H9 (cell line): ENCODE measurements around the gene TMEM163. TPM values are rescaled to one million over a fixed set of nuclear protein-coding genes. Genes with fewer than 3 reads are reported as not detected.

Experiments
- DNase-seq: peaks from one replicate; pipeline ENCODE4 v3.0.0-alpha.2; 2017
- H2AFZ ChIP-seq: one replicate; pipeline ENCODE4 v1.6.1; 2013; ENCODE audit warnings: mild to moderate bottlenecking, low read length, control low read depth, moderate library complexity
- H2AK5ac ChIP-seq: 2 replicates; pipeline ENCODE4 v1.6.1; 2013; ENCODE audit warnings: low read length, control low read depth, mixed read lengths; ENCODE audit not compliant: insufficient read length
- H2BK120ac ChIP-seq: one replicate; pipeline ENCODE4 v1.6.1; 2013; ENCODE audit warnings: low read depth, mild to moderate bottlenecking, low read length, control low read depth, inconsistent platforms; ENCODE audit not compliant: poor library complexity, severe bottlenecking
- H2BK12ac ChIP-seq: 2 replicates; pipeline ENCODE4 v1.6.1; 2013; ENCODE audit warnings: low read length, control low read depth, mixed read lengths, low read depth; ENCODE audit not compliant: insufficient read length
- H2BK15ac ChIP-seq: 2 replicates; pipeline ENCODE4 v1.6.1; 2013; ENCODE audit warnings: low read depth, low read length, control low read depth
- H2BK20ac ChIP-seq: one replicate; pipeline ENCODE4 v1.6.1; 2013; ENCODE audit warnings: low read depth, mild to moderate bottlenecking, low read length, control low read depth, inconsistent platforms; ENCODE audit not compliant: poor library complexity, severe bottlenecking
- H2BK5ac ChIP-seq: 2 replicates; pipeline ENCODE4 v1.6.1; 2013; ENCODE audit warnings: low read length, control low read depth, mixed read lengths; ENCODE audit not compliant: insufficient read length
- H3K14ac ChIP-seq: 2 replicates; pipeline ENCODE4 v1.6.1; 2013; ENCODE audit warnings: low read length, control low read depth; ENCODE audit not compliant: insufficient read depth
- H3K18ac ChIP-seq: 2 replicates; pipeline ENCODE4 v1.6.1; 2013; ENCODE audit warnings: low read depth, mild to moderate bottlenecking, mixed read lengths, low read length, control low read depth; ENCODE audit not compliant: insufficient read length
- H3K23ac ChIP-seq: 2 replicates; pipeline ENCODE4 v1.6.1; 2013; ENCODE audit warnings: low read length, control low read depth, mixed read lengths, low read depth; ENCODE audit not compliant: insufficient read length
- H3K23me2 ChIP-seq: 2 replicates; pipeline ENCODE4 v1.6.1; 2013; ENCODE audit warnings: low read depth, mild to moderate bottlenecking, mixed read lengths, low read length, control low read depth; ENCODE audit not compliant: insufficient read length, poor library complexity, severe bottlenecking
- H3K27ac ChIP-seq: 2 replicates; pipeline ENCODE4 v1.5.1; 2013; ENCODE audit warnings: low read length, control low read depth, mixed read lengths, low read depth; ENCODE audit not compliant: insufficient read length
- H3K27me3 ChIP-seq: 2 replicates; pipeline ENCODE4 v1.6.1; 2013; ENCODE audit warnings: low read length, control low read depth, inconsistent platforms; ENCODE audit not compliant: insufficient read depth
- H3K4ac ChIP-seq: 2 replicates; pipeline ENCODE4 v1.6.1; 2013; ENCODE audit warnings: low read depth, mild to moderate bottlenecking, control low read depth, inconsistent platforms, low read length, moderate library complexity
- H3K4me1 ChIP-seq: 2 replicates; pipeline ENCODE4 v1.6.1; 2013; ENCODE audit warnings: low read length, control low read depth, inconsistent platforms; ENCODE audit not compliant: insufficient read depth
- H3K4me2 ChIP-seq: 2 replicates; pipeline ENCODE4 v1.6.1; 2013; ENCODE audit warnings: low read length, control low read depth, mixed read lengths; ENCODE audit not compliant: insufficient read length, insufficient read depth
- H3K56ac ChIP-seq: 2 replicates; pipeline ENCODE4 v1.6.1; 2013; ENCODE audit warnings: low read depth, mild to moderate bottlenecking, mixed read lengths, low read length, control low read depth; ENCODE audit not compliant: insufficient read length
- H3K79me1 ChIP-seq: 2 replicates; pipeline ENCODE4 v1.6.1; 2013; ENCODE audit warnings: low read depth, mild to moderate bottlenecking, moderate library complexity, low read length, control low read depth, inconsistent platforms; ENCODE audit not compliant: insufficient read depth, poor library complexity, severe bottlenecking
- H3K79me2 ChIP-seq: 2 replicates; pipeline ENCODE4 v1.6.1; 2013; ENCODE audit warnings: low read length, control low read depth, inconsistent platforms; ENCODE audit not compliant: insufficient read depth
- H3K9ac ChIP-seq: 2 replicates; pipeline ENCODE4 v1.6.1; 2013; ENCODE audit warnings: low read length, control low read depth, mixed read lengths; ENCODE audit not compliant: insufficient read length; ENCODE audit errors: extremely low read depth
- H3K9me3 ChIP-seq: one replicate; pipeline ENCODE4 v1.6.1; 2013; ENCODE audit warnings: low read depth, low read length, inconsistent platforms; ENCODE audit not compliant: control insufficient read depth
- H3T11ph ChIP-seq: one replicate; pipeline ENCODE4 v1.6.1; 2013; ENCODE audit warnings: mild to moderate bottlenecking, low read length, control low read depth, inconsistent platforms
- H4K20me1 ChIP-seq: one replicate; pipeline ENCODE4 v1.6.1; 2013; ENCODE audit not compliant: control insufficient read depth, insufficient read length, insufficient read depth
- H4K5ac ChIP-seq: 2 replicates; pipeline ENCODE4 v1.6.1; 2013; ENCODE audit warnings: low read depth, mild to moderate bottlenecking, mixed read lengths, low read length, control low read depth; ENCODE audit not compliant: insufficient read length
- H4K8ac ChIP-seq: replicated peaks from 2 replicates; pipeline ENCODE4 v1.6.1; 2013; ENCODE audit warnings: low read length, control low read depth, mixed read lengths, low read depth; ENCODE audit not compliant: insufficient read length
- H4K91ac ChIP-seq: 2 replicates; pipeline ENCODE4 v1.6.1; 2013; ENCODE audit warnings: low read depth, mild to moderate bottlenecking, moderate library complexity, mixed read lengths, low read length, control low read depth; ENCODE audit not compliant: insufficient read length
- H3K27ac Mint-ChIP-seq, 3 experiments: 2 replicates in 2 of 3; 3 replicates in 1 of 3; pipeline ENCODE4 v1.8.0; 2020 to 2021; ENCODE audit warnings: mixed read lengths in 3 of 3, mild to moderate bottlenecking in 1 of 3, moderate library complexity in 1 of 3
- H3K27me3 Mint-ChIP-seq: 2 replicates; pipeline ENCODE4 v1.8.0; 2021; ENCODE audit warnings: low read depth, mild to moderate bottlenecking, moderate library complexity, mixed read lengths
- H3K36me3 Mint-ChIP-seq, 3 experiments: 2 replicates in 2 of 3; 3 replicates in 1 of 3; pipeline ENCODE4 v1.8.0; 2020 to 2021; ENCODE audit warnings: low read depth in 3 of 3, mixed read lengths in 3 of 3; ENCODE audit not compliant: insufficient read depth in 1 of 3
- H3K4me1 Mint-ChIP-seq, 2 experiments: 2 replicates each; pipeline ENCODE4 v1.8.0; 2020; ENCODE audit warnings: mixed read lengths in 2 of 2
- H3K4me3 Mint-ChIP-seq, 2 experiments: 2 replicates in 1 of 2; 3 replicates in 1 of 2; pipeline ENCODE4 v1.8.0; 2020 to 2021; ENCODE audit warnings: mild to moderate bottlenecking in 2 of 2, mixed read lengths in 2 of 2, moderate library complexity in 1 of 2
- H3K9me3 Mint-ChIP-seq, 2 experiments: 2 replicates in 1 of 2; 3 replicates in 1 of 2; pipeline ENCODE4 v1.8.0; 2020; ENCODE audit warnings: mild to moderate bottlenecking in 2 of 2, mixed read lengths in 2 of 2, moderate library complexity in 1 of 2
- CTCF ChIP-seq: fragments of 200-600 bp; sonication (generic); conservative IDR thresholded peaks from 3 replicates; pipeline ENCODE4 v1.8.0; 2021; ENCODE audit warnings: antibody characterized with exemption, mild to moderate bottlenecking
- WGBS: extraction: QIAGEN DNeasy Blood & Tissue Kit; methylation state at CpG from one replicate; pipeline ENCODE4 v1.1.7; 2013; ENCODE audit warnings: missing lambda C conversion rate, low lambda C conversion rate, mixed read lengths; ENCODE audit not compliant: insufficient read length; ENCODE audit errors: extremely low coverage; 5-methylcytosine and 5-hydroxymethylcytosine counted together
- total RNA-seq: library from RNA; stranded (reverse); gene quantifications from 2 replicates; pipeline ENCODE4 v1.2.1, GENCODE V29; 2021

Gene TMEM163
- total RNA-seq, 1 experiment from 2014 or later = 0.39 TPM

- Histone ChIP-seq H4K8ac (no peak overlapping the region), H2BK12ac (no peak overlapping the region), H2AK5ac (no peak overlapping the region), H3K23ac (no peak overlapping the region), H4K20me1 (no peaks in the 10 kb centered on the region), H3K79me1 (no peaks in the 10 kb centered on the region), H3K18ac (no peak overlapping the region), H3K79me2 (no peaks in the 10 kb centered on the region), H3T11ph (no peak overlapping the region), H4K5ac (no peak overlapping the region), H3K56ac (no peak overlapping the region), H3K9me3 (no peaks in the 10 kb centered on the region), H2BK15ac (no peak overlapping the region), H3K4ac (no peak overlapping the region), H4K91ac (no peak overlapping the region), H2BK20ac (no peak overlapping the region), H3K4me1 (no peaks in the 10 kb centered on the region; the same call in 1 of the 2 replicates), H3K4me2 (no peak overlapping the region), H2BK120ac (no peak overlapping the region), H3K23me2 (no peaks in the 10 kb centered on the region), H2BK5ac (no peak overlapping the region), H3K27me3 (no peaks in the 10 kb centered on the region), H2AFZ (no peak overlapping the region), H3K14ac (no peak overlapping the region), H3K9ac (no peak overlapping the region), H3K27ac (no peak overlapping the region)
- H3K4me1 Mint-ChIP-seq = peaks cover 13 to 17% of the 10 kb centered on the region in 2 experiments
- WGBS = no CpG with 5 or more reads among the region's 9 CpGs
- DNase-seq = no peak
- no peak overlapping the region for H3K27ac Mint-ChIP-seq
- H3K4me3 Mint-ChIP-seq = no peak overlapping the region
- no peaks in the 10 kb centered on the region for H3K9me3 Mint-ChIP-seq
- no peaks in the 10 kb centered on the region for H3K36me3 Mint-ChIP-seq
- no peaks in the 10 kb centered on the region; the same call in 1 of the 2 replicates for H3K27me3 Mint-ChIP-seq
- no peak for TF ChIP-seq CTCF
Measured at GRCh38 chr2:134499307-134499926, 219.4 kb downstream of the TMEM163 start.
